Measurements from ENCODE around the gene ZNF154. TPM values are rescaled to one million over a fixed set of nuclear protein-coding genes. Genes with fewer than 3 reads are reported as not detected.
A peak's percentile ranks its signal among the peaks of the same experiment; 100 is the strongest.

ZNF154 gene
- total RNA-seq, 2 experiments from 2014 or later, result 3.6 to 3.8 TPM

DNA sequence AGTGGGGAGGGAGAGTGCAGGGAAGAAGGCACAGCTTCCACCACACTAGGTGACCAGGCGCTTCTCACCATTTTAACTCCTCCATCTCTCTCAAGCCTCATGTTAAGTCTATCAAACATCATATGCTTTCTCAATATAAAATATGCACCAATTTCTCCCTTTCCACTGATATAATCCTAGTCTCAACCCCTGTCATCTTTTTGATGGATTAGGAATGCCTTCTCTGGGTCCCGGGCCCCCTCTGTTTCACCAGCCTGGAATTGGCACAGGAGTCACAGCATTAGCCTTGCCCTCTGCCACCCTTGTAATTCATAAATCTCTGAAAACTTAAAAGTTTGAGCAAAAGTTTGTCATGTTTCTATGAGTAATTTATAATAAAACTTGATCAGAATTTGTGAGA lies 40.4 kb downstream of the ZNF154 start, which contains the start of gene ZSCAN4:
Gene ZSCAN4, plus strand, starts transcription at position 301 of the 400 bp plus-strand sequence. CDS start 7,211 bp downstream, outside the sequence.
- POLR2A ChIA-PET, result no interaction called here
- CTCF ChIA-PET, result no interaction called here

DNA sequence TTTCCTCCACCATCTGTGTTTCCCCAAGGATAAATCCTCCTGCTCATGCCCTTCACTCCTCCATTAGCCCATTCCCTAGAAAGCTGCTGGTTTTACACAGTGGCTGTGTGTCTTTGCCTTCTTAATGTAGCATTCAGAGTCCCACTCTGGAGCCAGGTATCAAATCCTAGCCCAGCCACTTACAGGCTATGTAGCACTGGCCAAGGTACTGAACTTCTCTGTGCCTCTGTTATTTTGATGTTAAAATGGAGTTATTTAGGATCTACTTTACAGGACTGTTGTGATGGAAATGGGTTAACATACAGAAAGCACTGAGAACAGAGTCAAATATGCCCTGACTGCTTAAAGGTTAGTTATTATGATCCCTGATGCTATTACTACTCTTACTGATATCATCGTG lies 41.8 kb downstream of the ZNF154 start:
- peaks cover 1% of the 10 kb centered on the region for H3K9me3 Mint-ChIP-seq
- no peaks in the 10 kb centered on the region for H3K36me3 Mint-ChIP-seq (ENCODE audit: low read depth)
- TF ChIP-seq, protein P1, sequence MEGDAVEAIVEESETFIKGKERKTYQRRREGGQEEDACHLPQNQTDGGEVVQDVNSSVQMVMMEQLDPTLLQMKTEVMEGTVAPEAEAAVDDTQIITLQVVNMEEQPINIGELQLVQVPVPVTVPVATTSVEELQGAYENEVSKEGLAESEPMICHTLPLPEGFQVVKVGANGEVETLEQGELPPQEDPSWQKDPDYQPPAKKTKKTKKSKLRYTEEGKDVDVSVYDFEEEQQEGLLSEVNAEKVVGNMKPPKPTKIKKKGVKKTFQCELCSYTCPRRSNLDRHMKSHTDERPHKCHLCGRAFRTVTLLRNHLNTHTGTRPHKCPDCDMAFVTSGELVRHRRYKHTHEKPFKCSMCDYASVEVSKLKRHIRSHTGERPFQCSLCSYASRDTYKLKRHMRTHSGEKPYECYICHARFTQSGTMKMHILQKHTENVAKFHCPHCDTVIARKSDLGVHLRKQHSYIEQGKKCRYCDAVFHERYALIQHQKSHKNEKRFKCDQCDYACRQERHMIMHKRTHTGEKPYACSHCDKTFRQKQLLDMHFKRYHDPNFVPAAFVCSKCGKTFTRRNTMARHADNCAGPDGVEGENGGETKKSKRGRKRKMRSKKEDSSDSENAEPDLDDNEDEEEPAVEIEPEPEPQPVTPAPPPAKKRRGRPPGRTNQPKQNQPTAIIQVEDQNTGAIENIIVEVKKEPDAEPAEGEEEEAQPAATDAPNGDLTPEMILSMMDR (IDR thresholded peaks at IDR 0.05), result no peak
- no peak overlapping the region for H3K4me3 Mint-ChIP-seq
- CTCF ChIA-PET, result no interaction called here
- DNase-seq, result no peak
- intact Hi-C loops (cut with micrococcal nuclease), result no loop called here
- H3K27me3 Mint-ChIP-seq, result peaks cover 32% of the 10 kb centered on the region
- no peaks in the 10 kb centered on the region for H3K4me1 Mint-ChIP-seq (ENCODE audit: low read depth)
- POLR2A ChIA-PET, result no interaction called here
- ATAC-seq, result no peak
- no peak overlapping the region for H3K27ac Mint-ChIP-seq

More for the DNA sequence above, 40.4 kb downstream of the ZNF154 start, which contains the start of gene ZSCAN4:
- no peak within 1 kb of the TSS for H3K27ac Mint-ChIP-seq
- H3K36me3 Mint-ChIP-seq (ENCODE audit: low read depth), result no peaks in the 10 kb centered on the region
- intact Hi-C loops (cut with micrococcal nuclease), result no loop called here
- peaks cover 1% of the 10 kb centered on the region for H3K9me3 Mint-ChIP-seq
- TF ChIP-seq, protein P1 (IDR thresholded peaks at IDR 0.05), result no peak
- peaks cover 32% of the 10 kb centered on the region for H3K27me3 Mint-ChIP-seq
- ATAC-seq (no peak), DNase-seq (no peak)
- no peaks in the 10 kb centered on the region for H3K4me1 Mint-ChIP-seq (ENCODE audit: low read depth)
- H3K4me3 Mint-ChIP-seq, result no peak within 1 kb of the TSS

DNA sequence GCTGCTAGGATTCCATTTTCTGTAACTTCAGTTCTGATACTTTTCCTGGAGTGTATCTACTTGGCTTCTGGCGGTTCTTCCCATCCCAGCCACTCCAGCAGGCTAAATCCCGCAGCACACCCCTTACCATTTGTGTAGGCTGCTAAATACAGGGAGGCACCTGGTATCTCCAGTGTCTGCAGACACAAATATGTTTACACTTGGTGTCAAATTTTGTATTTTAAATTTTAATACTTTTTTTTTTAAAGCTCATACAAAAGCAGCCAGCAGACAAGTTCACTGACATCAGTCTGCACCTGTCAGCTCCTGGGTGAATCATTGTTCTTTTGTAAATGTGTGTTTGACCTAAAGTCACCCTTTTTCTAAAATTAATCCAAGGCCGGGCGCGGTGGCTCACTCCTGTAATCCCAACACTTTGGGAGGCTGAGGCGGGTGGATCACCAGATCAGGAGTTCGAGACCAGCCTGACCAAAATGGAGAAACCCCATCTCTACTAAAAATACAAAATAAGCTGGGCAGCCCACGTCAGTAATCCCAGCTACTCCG lies 43.7 kb downstream of the ZNF154 start:
- Mint-ChIP-seq H3K9me3 (no peaks in the 10 kb centered on the region), H3K4me3 (no peak overlapping the region), H3K27me3 (peaks cover 29% of the 10 kb centered on the region), H3K36me3 (ENCODE audit: low read depth) (no peaks in the 10 kb centered on the region), H3K4me1 (ENCODE audit: low read depth) (no peaks in the 10 kb centered on the region), H3K27ac (no peak overlapping the region)
- no peak for ATAC-seq
- no peak for DNase-seq
- TF ChIP-seq, protein P1 (IDR thresholded peaks at IDR 0.05), result no peak
- intact Hi-C loops (cut with micrococcal nuclease), result no loop called here
- ChIA-PET CTCF (interaction anchor here (0.9 kb wide), 1 partner anchor 17 kb away, joined by 3 read pairs; the partner anchor contains the start of gene ZNF551), POLR2A (interaction anchor here (1.0 to 1.3 kb wide), 2 partner anchors 46 to 66 kb away, joined by 3 read pairs; partner anchors contain the start of gene ZNF530)

DNA sequence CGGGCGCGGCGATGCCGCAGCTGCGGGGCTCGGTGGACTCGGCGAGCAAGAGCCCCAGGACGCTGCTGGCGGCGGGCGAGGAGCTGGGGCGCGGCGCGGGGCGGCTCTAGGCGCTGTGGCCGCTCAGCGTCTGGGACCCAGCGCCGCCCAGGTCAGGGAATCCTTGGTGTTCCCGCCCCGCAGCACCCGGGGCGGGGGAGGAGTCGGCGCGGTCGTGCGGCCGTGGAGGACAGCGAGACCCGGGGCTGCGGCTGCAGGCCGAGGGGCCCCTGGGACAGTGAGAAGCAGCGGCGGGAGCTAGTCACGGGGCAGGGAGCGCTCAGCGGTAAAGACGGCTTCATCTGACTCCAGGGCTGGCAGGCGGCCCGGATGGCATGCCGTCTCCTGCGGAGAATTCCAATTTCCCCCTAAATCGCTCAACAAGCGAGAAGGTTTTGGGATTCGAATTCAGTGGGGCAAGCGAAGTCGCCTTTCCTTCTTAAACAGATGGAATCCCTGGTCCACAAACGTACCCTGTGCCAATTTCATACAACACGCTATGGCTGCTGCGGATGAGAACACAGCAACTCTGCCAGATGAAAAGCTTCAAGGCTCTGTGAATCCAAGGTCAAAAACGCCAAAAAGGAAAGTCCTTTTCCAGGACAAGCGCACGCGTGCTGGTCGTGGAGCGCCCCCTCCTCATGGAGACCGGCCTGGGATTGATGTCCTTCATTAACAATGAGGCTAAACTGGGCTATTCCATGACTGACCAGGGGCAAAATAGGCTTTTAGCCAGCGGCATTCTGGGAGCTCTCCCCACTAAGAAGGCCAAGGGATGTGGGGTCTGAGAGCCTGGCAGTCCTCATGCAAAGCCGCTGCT lies 44.5 kb downstream of the ZNF154 start:
- Mint-ChIP-seq H3K4me1 (ENCODE audit: low read depth) (no peaks in the 10 kb centered on the region), H3K36me3 (ENCODE audit: low read depth) (no peaks in the 10 kb centered on the region), H3K27ac (no peak overlapping the region), H3K27me3 (peaks cover 33% of the 10 kb centered on the region), H3K9me3 (no peaks in the 10 kb centered on the region), H3K4me3 (peak overlapping the region; percentile 72)
- ChIA-PET CTCF (interaction anchor here (0.8 to 0.9 kb wide), 2 partner anchors 17 to 409 kb away, joined by 3 read pairs; partner anchors contain the start of gene ZNF551), POLR2A (interaction anchor here (0.7 to 1.3 kb wide), 3 partner anchors 22 to 65 kb away, joined by 3 read pairs; partner anchors contain the start of gene ZNF530)
- DNase-seq (no peak), ATAC-seq (peak; percentile 42)
- intact Hi-C loops (cut with micrococcal nuclease), result no loop called here
- TF ChIP-seq, protein P1 (IDR thresholded peaks at IDR 0.05), result no peak

DNA sequence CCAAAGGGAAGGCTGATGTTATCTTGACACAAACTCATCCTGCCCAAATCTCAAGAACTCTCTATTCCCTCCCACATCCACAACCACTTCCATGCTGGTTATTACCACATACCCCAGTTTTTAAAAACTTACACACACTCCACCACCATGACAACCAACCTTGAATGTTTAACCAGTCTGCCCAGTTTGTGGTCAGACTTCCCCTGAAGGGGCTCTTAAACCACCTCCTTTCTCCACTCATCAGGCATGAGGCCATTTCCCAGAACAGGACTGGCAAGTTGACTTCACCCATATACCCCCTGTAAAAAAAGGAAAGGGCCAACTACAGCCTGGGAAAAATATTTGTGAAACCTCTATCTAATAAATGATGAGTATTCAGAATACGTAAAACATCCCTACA lies 52.7 kb downstream of the ZNF154 start:
- peaks cover 4% of the 10 kb centered on the region for H3K4me1 Mint-ChIP-seq (ENCODE audit: low read depth)
- peaks cover 23% of the 10 kb centered on the region for H3K27me3 Mint-ChIP-seq
- TF ChIP-seq, protein P1 (IDR thresholded peaks at IDR 0.05), result no peak
- intact Hi-C loops (cut with micrococcal nuclease), result no loop called here
- no peak overlapping the region for H3K4me3 Mint-ChIP-seq
- no peak overlapping the region for H3K27ac Mint-ChIP-seq
- POLR2A ChIA-PET, result no interaction called here
- CTCF ChIA-PET, result no interaction called here
- peaks cover 13% of the 10 kb centered on the region for H3K36me3 Mint-ChIP-seq (ENCODE audit: low read depth)
- DNase-seq (no peak), ATAC-seq (no peak)
- H3K9me3 Mint-ChIP-seq, result peaks cover 32% of the 10 kb centered on the region

Data from activated CD8-positive, alpha-beta T cell treated with anti-CD3 and anti-CD28 coated beads for 36 hours (primary cell).